Loucy (cell line): ENCODE data around the gene LGR5.

Experiments
- H2AFZ ChIP-seq: fragments of 200-600 bp; sonication (generic); 2 replicates; pipeline ENCODE4 v1.6.0; 2016; ENCODE audit warnings: antibody characterized with exemption, mild to moderate bottlenecking, low read length, moderate library complexity
- H3F3A ChIP-seq: fragments of 200-600 bp; 2 replicates; pipeline ENCODE4 v1.6.0; 2016; ENCODE audit warnings: antibody characterized with exemption, low read depth, mild to moderate bottlenecking
- H3K27me3 ChIP-seq: fragments of 200-600 bp; sonication (generic); 2 replicates; pipeline ENCODE4 v1.6.1; 2014; ENCODE audit warnings: low read length, mild to moderate bottlenecking; ENCODE audit not compliant: insufficient read depth, poor library complexity, severe bottlenecking
- H3K36me3 ChIP-seq: fragments of 200-600 bp; sonication (generic); 2 replicates; pipeline ENCODE4 v1.6.1; 2016; ENCODE audit warnings: low read length; ENCODE audit not compliant: insufficient read depth
- H3K4me1 ChIP-seq: fragments of 200-600 bp; sonication (generic); 2 replicates; pipeline ENCODE4 v1.5.1; 2014; ENCODE audit warnings: low read length, mild to moderate bottlenecking; ENCODE audit not compliant: insufficient read depth, poor library complexity, severe bottlenecking
- H3K4me2 ChIP-seq: fragments of 200-600 bp; sonication (generic); 2 replicates; pipeline ENCODE4 v1.6.0; 2014; ENCODE audit warnings: antibody characterized with exemption, low read length, low read depth, mild to moderate bottlenecking; ENCODE audit not compliant: poor library complexity, severe bottlenecking
- H3K4me3 ChIP-seq: fragments of 200-600 bp; sonication (generic); 2 replicates; pipeline ENCODE4 v1.5.1; 2014; ENCODE audit warnings: low read length, mild to moderate bottlenecking, mixed read lengths; ENCODE audit not compliant: poor library complexity, severe bottlenecking
- H3K79me2 ChIP-seq: fragments of 200-600 bp; sonication (generic); 2 replicates; pipeline ENCODE4 v1.6.1; 2014; ENCODE audit warnings: low read length; ENCODE audit not compliant: insufficient read depth
- H3K9ac ChIP-seq: fragments of 200-600 bp; sonication (generic); 2 replicates; pipeline ENCODE4 v1.6.0; 2014; ENCODE audit warnings: mild to moderate bottlenecking, low read depth, low read length, moderate library complexity; ENCODE audit not compliant: poor library complexity, severe bottlenecking
- H3K9me2 ChIP-seq: fragments of 200-600 bp; sonication (generic); replicated peaks from 2 replicates; pipeline ENCODE4 v1.6.1; 2016; ENCODE audit warnings: low read depth, low read length, mixed read lengths
- H3K9me3 ChIP-seq: fragments of 200-600 bp; sonication (generic); 2 replicates; pipeline ENCODE4 v1.6.1; 2014; ENCODE audit warnings: mild to moderate bottlenecking, antibody characterized with exemption, low read length, low read depth; ENCODE audit not compliant: insufficient read depth
- H4K20me1 ChIP-seq: fragments of 200-600 bp; sonication (generic); 2 replicates; pipeline ENCODE4 v1.6.0; 2014; ENCODE audit warnings: antibody characterized with exemption, low read length, mild to moderate bottlenecking; ENCODE audit not compliant: insufficient read depth, poor library complexity, severe bottlenecking
- CTCF ChIP-seq: fragments of 200-600 bp; sonication (generic); conservative IDR thresholded peaks from 2 replicates; pipeline ENCODE4 v1.5.1; 2014; ENCODE audit warnings: mild to moderate bottlenecking, antibody characterized with exemption, low read length
- EZH2phosphoT487 ChIP-seq: fragments of 200-600 bp; IDR thresholded peaks from 2 replicates; pipeline ENCODE4 v1.6.1; 2018; ENCODE audit warnings: antibody characterized with exemption, mild to moderate bottlenecking, moderate library complexity, borderline replicate concordance

Gene LGR5

DNA sequence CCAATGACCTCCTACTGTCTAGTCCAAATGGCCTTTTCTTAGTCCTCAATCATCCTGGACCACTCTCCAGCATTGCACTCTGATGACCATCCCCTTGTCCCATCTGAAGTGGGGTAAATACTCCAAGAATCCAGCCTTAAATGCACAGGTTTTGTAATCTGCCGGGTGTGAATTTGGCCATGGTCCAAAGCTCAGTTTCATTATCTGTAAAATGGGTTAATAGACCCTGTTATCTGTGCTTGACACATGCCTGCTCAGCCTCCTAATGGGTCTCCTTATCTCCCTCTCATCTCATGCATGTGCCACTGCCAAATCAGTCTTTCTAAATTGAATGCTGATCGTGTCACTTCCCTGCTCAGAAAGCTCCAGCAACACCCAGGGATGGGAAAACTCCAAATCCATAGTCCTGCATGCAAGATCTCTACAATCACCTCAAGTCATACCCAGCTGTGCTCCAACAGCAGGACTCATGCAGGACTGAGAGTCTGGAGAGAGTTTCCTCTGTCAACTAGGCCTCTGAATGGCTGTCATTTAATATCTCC lies 22.3 kb downstream of the LGR5 start:
- Histone ChIP-seq H2AFZ (no peak overlapping the region), H3K4me2 (no peak overlapping the region), H3K36me3 (no peaks in the 10 kb centered on the region), H3F3A (no peaks in the 10 kb centered on the region), H3K4me1 (peaks cover 9% of the 10 kb centered on the region), H4K20me1 (no peaks in the 10 kb centered on the region), H3K9me3 (no peaks in the 10 kb centered on the region), H3K4me3 (no peak overlapping the region), H3K9ac (no peak overlapping the region), H3K9me2 (no peaks in the 10 kb centered on the region), H3K79me2 (no peaks in the 10 kb centered on the region), H3K27me3 (no peaks in the 10 kb centered on the region)
- TF ChIP-seq CTCF (no peak), EZH2phosphoT487 (no peak)

- TF ChIP-seq CTCF (no peak), EZH2phosphoT487 (no peak)
- H3K27me3 ChIP-seq: no peaks in the 10 kb centered on the region
- H3F3A ChIP-seq: no peaks in the 10 kb centered on the region
Measured at GRCh38 chr12:71465796-71466195, 26.2 kb downstream of the LGR5 start.

GRCh38 chr12:71469258-71469750 lies 29.7 kb downstream of the LGR5 start:
- Histone ChIP-seq H3K4me2 (no peak overlapping the region), H3F3A (no peaks in the 10 kb centered on the region), H3K27me3 (no peaks in the 10 kb centered on the region), H3K36me3 (no peaks in the 10 kb centered on the region), H3K79me2 (no peaks in the 10 kb centered on the region), H3K9me2 (no peaks in the 10 kb centered on the region), H4K20me1 (no peaks in the 10 kb centered on the region), H2AFZ (no peak overlapping the region), H3K9ac (no peak overlapping the region), H3K4me3 (no peak overlapping the region), H3K9me3 (no peaks in the 10 kb centered on the region), H3K4me1 (no peaks in the 10 kb centered on the region)
- TF ChIP-seq EZH2phosphoT487 (no peak), CTCF (no peak)

More at GRCh38 chr12:71465796-71466195, 26.2 kb downstream of the LGR5 start:
- Histone ChIP-seq H3K9ac (no peak overlapping the region), H3K4me1 (peaks cover 6% of the 10 kb centered on the region), H3K9me3 (no peaks in the 10 kb centered on the region), H2AFZ (no peak overlapping the region), H3K4me2 (no peak overlapping the region), H3K4me3 (no peak overlapping the region), H4K20me1 (no peaks in the 10 kb centered on the region), H3K36me3 (no peaks in the 10 kb centered on the region), H3K79me2 (no peaks in the 10 kb centered on the region), H3K9me2 (no peaks in the 10 kb centered on the region)
